Activated gamma-delta T cell treated with Interleukin-2 at 50 U/mL for 16 hours (primary cell): Measurements from ENCODE around the gene ABCB11.
"Not testable (repeated sequence)": the region's sequence is repeated elsewhere in the genome, so short reads cannot be mapped to it uniquely, and the experiment has no call there.

ENCODE experiments used
- DNase-seq: peaks from one replicate; pipeline ENCODE4 v3.0.0-alpha.2; 2020

ABCB11 gene

GRCh38 chr2:169031202-169031601 is at the start of gene ABCB11:
TSS of gene ABCB11 (minus strand) at chr2:169031324. CDS start at chr2:169018125, 13,199 bp downstream.
- no peak for DNase-seq

GRCh38 chr2:169080250-169081069 is 49.3 kb upstream of the ABCB11 start:
- DNase-seq = no peak

- no peak for DNase-seq
These were observed 46.6 kb upstream of the ABCB11 start for GRCh38 chr2:169077674-169078240.

DNA sequence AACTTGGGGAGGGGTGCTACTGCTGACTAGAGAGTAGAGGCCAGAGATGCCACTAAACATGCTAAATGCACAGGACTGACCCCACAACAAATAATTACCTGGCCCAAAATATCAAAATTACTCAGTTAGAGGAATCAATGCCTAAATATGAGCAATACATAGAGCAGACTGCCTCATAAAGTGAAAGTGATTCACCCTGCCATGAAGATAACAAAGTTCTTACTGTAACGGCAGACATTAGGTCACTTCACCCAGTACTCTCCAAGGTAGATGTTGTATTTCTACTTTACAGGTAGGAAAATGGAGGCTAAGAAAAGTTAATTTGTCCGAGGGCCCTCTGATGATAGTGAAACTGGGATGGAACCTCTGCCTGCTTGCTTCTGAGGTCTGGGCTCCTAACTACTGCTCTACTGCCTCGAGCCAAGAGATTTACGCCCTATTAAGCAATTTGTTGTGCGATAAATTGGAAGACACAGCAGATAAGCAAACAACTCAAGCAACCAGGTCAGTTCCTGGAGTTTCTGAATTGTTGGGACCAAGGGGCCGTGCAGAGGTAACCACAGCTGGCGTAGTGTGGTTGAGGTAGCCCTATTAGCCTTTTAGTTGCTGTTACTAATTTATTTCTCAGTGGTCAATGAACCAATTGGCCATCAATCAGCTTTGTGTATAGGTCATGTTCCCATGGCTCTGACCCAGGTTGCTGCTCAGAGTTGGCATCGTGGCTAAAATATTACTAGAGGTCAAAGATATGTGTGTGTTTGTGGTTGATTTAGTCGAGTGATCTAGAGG is 43.0 kb upstream of the ABCB11 start:
- no peak for DNase-seq

GRCh38 chr2:169073211-169073962 is 42.3 kb upstream of the ABCB11 start:
- no peak for DNase-seq

DNA sequence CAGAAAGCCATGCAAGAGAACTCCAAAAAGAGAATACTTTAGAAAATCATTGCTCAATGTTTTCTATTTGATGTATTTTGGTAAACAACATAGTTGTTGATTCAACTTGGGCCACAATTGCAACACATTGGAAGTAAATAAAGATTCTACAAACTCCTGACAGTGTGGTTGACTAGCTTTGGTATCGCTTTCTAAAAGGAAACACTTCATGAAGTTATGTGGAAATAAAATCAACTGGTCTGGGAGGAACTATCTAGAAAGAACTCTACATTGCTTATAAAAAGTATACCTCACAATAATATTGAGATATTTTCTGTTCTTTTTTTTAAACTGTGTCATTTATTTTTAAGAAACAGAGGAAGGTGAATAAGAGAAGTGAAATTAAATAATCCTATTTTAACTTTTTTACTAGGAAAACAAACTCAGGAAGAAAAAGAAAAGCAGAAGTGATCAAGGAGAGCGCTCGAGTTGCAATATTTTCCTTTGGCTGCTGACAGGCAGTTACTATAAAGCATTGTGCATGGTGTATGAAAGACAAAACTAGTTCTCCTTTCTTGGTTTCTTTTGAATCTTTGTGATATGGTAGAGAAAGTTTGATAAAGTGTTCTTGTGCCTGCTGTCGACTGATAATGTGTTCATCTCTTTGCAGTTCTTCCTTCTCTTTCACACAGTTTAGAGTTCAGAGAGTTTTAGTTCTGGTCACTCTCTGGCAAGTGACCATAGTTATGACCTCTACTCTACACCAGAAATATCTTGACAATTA is 41.2 kb upstream of the ABCB11 start:
- DNase-seq = no peak

DNA sequence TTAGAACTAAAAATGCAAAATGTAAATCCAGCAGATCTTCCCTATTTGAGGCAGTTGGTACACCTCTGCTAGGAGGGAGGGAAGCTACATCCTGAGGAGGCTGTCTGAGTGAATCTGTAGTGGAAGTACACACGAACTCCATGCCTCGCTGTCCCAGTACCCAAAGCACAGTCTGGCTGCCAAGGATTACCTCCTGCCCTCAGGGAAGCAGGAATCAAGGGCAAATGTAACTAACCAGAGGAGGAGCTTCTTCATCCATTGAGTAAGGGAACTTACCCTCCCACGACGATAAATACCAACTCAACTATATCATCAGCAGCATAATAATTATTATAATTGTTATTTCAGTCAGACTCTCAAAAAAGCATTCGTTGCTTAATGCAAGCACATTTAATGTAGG is 40.3 kb upstream of the ABCB11 start:
- no peak for DNase-seq

DNA sequence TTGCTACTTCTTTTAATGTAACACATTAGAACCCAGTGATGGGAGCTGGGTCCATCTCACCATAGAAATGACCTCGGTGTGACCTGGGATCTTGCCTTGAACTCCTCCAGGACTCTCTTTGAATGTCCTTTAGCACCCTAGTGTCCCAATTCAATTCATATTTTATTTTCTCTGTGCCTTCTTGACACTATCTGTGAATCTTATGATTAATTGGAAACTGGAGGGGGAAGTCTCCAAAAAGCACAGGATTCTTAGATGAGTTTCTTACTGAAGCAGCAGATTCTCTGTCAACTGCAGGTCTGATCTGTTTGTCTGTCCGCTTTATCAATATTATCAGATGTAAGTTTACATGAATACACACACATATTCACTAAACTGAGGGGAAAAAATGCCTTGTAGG is 38.7 kb upstream of the ABCB11 start:
- no peak for DNase-seq

- no peak for DNase-seq
These were observed 38.2 kb upstream of the ABCB11 start, which contains the start of gene DHRS9 for GRCh38 chr2:169069341-169069740. TSS of gene DHRS9 (plus strand) at chr2:169069563. CDS start at chr2:169081582, 12,019 bp downstream.

DNA sequence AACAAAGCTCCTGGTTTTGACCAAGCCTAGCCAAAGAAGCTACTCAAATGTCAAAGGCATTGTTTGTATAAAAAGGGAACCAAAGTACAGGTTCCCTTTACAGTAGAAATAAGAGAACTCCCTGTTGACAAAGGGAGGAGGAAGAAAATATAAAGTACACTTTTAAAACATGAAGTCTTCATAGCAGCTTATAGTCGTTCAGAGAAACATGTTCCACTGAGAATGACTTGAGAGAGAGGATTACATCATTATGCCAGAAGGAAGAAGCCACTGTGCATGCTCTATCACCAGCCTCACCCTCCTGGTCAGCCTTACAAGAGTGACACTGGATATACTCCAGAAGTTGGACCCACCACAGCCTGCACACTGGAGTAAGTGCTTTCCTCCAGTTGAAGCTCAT is 35.8 kb upstream of the ABCB11 start:
- no peak for DNase-seq

- no peak for DNase-seq
These were observed 34.9 kb upstream of the ABCB11 start for GRCh38 chr2:169065864-169066517.

DNA sequence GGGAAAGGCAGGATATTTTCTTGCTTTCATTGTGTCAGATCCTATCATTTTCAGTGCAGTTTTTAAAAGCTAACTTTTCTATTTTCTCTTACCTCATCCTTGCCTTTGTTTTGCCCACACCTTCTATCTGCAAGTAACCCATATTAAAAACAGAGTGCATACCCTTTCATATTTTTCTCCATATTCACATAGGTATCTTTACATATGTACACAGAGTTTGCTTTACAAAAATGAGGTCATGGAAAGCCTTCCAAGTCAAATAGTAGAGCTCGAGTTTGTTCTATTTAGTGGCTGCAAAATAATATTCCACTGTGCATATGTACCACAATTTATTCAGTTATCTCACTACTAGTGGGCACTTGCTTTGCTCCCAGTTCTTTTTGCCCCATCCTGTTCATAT is 34.3 kb upstream of the ABCB11 start:
- no peak for DNase-seq

- DNase-seq = not testable (repeated sequence)
These were observed 33.1 kb upstream of the ABCB11 start for GRCh38 chr2:169064199-169064598.

GRCh38 chr2:169054575-169054974 is 23.5 kb upstream of the ABCB11 start:
- not testable (repeated sequence) for DNase-seq

DNA sequence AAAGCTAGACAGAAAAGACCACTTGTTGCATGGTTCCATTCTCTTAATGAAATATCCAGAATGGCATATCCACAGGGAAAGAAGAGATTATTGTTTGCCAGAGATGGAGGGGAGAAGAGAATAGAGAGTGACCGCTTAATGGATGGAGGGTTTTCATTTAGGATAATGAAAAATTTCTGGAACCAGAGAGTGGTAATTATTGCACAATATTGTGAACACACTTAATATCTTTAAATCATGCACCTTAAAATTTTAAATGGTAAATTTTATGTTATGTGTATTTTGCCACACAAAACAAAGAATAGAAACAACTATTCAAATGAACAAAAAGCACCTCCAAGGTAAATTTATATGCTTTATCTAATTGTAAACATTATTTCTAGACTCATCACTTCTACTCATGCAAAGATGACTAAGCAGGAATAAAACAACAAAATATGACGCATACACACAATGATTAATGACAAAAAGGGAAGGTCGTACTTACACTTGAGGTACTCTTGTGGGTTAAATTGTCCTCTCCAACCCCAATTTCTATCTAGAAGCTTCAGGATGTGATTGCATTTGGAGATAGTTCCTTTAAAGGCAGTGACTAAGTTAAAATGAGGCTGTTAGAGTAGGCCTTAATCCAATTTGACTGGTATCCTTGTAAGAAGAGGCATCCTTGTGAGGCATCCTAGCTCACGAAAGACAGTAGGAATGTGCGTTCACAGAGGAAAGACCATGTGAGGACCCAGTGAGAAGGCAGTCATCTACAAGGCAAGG is 19.5 kb upstream of the ABCB11 start:
- DNase-seq = no peak

GRCh38 chr2:169049142-169049541 is 18.0 kb upstream of the ABCB11 start:
- no peak for DNase-seq

GRCh38 chr2:169047256-169048250 is 16.4 kb upstream of the ABCB11 start:
- no peak for DNase-seq

- no peak for DNase-seq
These were observed 15.5 kb upstream of the ABCB11 start for GRCh38 chr2:169046440-169047151.

GRCh38 chr2:169042856-169043255 is 11.7 kb upstream of the ABCB11 start:
- no peak for DNase-seq
